HL-60/S4 (cell line): ENCODE measurements around the gene OPA3.
"Not testable (repeated sequence)": the region's sequence is repeated elsewhere in the genome, so short reads cannot be mapped to it uniquely, and the experiment has no call there.

ENCODE experiments used
- in situ Hi-C: fragments of 300-500 bp; cut with MboI; formaldehyde crosslinking; loops from 2 replicates; pipeline ENCODE4 v1.14.3; 2022; ENCODE audit warnings: low sequenced_read_pairs

OPA3 gene

DNA sequence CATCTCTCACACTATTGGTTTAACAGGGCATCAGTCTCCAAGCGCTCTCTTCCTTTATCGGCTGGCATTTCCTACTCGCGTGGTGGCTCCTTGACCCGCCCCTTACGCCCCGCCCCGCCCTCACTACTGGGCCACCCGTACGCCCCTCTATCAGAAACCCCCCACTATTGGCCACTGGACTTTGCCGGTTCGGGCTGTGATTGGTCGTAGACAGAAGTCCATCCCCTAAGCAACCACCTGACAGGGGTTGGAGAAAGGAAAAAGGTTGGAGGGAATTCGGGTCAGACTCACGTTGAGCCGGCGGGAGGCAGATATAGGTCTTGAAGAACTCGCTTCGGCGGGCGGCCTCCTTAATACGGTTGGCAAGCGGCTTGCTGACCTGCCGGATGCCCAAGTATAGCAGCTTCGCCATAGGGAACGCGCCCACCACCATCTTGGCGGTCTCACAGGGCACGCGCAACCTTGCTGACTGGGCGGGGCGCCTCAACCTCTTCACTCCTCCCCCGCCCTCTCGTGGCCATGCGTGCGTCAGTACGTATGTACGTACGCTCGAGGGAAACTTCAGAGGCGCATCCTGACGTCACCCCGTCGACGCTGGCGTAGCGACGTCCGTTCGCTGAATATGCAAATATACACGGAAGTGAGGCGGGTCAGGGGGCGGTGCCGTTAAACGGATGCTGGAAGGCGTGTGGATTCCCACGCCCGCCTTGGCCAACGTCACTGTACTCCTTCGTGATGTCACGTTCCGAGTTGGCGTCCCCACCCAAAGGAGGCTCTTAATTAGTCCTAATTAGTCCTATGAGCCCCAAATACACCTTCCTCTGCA, at the start of gene OPA3:
OPA3 (minus strand) TSS at position 471 of the 826 bp plus-strand sequence; CDS start at position 433, 38 bp downstream.
- in situ Hi-C loops, result no loop called here

DNA sequence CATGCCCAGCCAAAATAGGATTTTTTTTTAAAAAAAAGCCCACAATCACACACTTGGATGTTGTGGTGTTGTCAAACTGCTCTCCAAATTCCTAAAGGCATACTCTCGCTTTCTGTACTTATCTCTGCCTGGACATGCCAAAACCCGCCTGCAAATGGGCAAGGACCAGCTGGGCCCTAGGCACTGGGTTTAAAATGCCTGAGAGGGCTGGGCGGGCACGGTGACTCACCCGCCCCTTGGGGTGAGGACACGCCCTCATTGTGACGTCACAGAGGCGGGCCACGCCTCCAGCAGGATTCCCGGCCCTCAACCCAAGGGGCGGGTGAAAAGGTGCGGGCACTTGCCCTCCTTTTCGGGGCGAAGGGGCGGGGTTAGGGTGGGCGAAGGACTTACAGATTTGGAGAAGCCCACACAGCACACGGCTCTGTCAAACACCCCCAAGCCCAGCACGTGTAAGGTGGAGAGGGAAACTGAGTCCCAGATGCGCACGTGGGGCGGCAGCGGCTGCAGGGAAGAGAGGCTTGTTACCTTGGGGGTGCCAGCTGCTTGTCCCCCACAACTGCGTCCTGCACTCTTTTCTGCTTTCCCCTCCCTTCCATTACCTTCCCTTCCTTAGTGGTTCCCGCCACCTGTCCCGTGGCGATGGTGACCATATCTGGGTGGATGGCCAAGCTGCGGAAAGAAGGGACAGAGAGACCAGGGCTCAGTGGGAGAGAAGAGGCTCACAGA, 48.0 kb upstream of the OPA3 start:
- in situ Hi-C loops, result no loop called here

DNA sequence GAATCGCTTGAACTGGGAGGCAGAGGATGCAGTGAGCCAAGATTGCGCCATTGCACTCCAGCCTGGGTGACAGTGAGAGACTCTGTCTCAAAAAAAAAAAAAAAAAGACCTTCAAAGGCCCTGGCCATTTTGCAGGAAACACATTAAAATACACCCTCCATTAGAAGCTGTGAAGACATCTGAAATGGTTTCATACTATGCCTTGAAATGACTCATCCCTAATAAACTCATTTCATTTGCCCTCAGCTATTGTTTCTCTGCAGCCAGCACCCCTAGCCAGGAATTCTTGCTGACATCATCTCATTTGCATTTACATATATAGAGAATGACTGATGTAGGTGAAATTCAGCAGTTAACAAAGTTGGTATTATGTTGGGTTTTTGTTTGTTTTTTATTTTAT, 45.9 kb upstream of the OPA3 start:
- in situ Hi-C loops, result no loop called here

DNA sequence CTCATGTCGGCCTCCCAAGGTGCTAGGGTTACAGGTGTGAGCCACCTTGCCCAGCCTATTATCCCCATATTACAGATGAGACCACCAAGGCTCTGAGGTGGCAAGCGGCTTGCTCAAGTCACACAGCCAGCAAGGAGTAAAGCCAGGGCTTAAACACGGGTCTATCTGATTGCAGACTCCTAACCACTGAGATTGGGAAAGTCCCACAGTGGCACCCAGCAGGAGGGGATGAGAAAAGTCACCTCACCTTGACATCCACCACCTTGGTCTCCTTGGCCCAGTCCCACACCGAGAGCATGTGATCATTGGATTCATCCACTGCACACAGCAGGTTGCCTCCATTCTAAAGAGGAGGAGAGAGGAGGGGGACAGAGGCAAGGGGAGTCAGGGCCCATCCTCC, 45.1 kb upstream of the OPA3 start:
- in situ Hi-C loops, result no loop called here

DNA sequence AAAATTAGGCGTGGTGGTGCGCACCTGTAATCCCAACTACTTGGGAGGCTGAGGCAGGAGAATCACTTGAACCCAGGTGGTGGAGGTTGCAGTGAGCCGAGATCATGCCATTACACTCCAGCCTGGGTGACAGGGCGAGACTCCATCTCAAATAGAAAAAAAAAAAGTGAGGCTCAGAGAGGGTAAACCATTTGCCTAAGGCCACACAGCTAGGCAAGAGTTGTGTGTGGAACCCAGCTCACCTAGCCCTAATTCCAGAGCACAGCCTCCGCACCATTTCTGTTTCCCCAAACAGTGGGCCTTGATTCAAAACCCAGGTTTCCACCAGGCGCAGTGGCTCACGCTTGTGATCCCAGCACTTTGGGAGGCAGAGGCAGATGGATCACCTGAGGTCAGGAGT, 43.6 kb upstream of the OPA3 start:
- in situ Hi-C loops, result not testable (repeated sequence)

DNA sequence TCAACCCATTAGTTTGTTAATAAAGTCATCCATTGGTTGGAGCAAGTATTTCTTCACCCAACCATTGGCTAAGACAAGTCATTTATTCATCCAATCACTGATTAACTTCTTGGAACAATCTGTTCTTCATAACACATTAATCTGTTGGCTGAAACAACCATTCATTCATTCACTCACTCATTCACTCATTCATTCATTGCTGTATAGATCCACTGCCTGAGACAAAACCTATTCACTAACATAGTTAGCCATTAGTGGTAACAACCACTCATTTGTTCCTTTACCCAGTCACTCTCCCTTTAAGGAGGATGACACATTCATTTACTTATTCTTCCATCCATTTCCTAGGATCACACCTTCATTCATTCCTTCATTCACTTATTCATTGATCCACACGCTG, 39.4 kb upstream of the OPA3 start:
- in situ Hi-C loops, result no loop called here

DNA sequence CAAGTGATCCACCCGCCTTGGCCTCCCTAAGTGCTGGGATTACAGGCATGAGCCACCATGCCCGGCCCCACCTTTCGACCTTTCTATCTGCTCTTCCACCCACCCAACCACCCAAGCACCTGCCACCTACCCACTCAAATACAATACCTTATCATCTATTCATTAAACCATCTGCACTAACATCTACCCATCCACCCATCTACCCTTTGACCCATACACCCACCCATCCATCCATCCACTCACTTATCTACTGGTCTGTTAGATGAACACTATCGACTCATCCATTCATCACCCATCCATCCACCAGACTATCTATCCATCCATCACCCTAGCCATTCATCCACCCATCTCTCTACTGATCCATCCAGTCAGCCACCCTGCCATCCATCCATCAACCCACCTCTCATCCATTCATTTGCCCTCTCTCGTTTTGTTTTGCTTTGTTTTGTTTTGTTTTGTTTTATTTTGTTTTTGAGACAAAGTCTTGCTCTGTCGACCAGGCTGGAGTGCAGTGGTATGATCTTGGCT, 37.4 kb upstream of the OPA3 start:
- in situ Hi-C loops, result no loop called here

DNA sequence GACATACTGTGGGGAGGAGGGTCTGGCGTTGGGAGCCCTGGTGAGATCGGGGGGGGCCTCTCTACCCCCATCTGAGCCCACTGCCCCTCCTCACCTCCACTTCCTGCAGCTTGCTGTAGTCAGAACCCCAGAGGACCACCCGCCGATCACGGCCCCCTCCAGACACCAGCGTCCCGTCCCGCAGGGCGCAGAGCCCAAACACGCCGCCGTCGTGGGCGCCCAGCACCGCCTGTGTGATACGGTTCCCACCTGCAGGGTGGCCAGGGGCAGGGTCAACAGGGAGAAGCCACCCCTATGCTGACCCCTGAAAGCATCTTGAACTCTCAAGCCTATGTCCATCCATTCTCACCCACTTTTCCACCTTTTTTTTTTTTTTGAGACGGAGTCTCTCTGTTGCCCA, 36.8 kb upstream of the OPA3 start:
- in situ Hi-C loops, result no loop called here

DNA sequence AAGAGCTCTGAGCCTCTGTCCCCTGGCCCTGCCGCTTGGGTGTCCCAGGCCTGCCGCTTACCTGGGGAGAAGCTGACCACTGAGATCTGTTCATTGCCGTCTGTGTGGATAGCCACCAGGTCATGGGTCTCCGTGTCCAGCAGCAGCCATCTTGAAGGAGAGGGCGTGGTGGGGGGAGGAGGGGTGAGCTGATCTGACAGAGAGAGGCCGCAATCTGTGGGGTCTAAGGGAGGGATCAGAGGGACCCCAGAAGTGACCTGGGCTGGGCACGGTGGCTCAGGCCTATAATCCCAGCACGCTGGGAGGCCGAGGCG, 32.1 kb upstream of the OPA3 start:
- in situ Hi-C loops, result no loop called here

DNA sequence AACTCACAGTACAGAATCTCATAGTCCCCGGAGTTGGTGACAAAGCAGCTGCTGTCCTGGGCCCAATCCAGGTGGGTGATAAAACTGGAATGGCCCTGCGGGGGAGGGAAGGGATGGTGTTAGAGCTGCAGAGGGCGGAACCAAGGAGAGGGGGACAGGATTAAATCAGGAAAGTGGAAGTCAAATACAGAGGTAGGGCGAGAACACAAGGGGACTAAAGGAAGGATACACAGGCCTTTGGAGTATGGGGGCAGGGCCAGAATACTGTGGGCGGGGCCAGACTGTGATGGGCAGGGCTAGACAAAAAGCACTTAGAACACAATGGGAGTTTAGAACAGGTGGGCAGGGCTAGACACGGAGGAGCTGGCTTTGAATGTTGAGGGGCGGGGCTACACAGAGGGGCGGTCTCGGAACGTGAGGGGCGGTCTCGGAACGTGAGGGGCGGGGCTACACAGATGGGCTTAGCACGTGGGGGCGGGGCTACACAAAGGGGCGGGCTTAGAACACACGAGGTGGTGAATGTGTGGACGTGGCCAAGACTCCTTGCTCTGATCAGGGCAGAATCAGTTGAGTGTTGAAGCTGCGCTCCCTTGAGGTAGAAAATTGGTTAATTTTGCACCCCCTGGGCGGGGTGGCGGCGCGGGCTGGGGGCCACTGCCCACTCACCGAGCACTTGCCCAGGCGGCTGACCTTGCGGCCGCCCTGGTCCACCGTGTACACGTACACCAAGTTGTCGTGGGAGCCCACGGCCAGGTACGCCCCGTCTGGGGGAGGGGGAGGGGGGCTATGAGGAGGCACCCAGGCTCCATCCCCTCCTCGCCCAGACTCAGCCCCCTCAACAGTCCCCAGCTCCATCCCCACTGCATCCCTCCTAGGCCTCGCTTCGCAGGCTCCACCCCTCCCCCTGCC, 31.4 kb upstream of the OPA3 start:
- in situ Hi-C loops, result no loop called here

DNA sequence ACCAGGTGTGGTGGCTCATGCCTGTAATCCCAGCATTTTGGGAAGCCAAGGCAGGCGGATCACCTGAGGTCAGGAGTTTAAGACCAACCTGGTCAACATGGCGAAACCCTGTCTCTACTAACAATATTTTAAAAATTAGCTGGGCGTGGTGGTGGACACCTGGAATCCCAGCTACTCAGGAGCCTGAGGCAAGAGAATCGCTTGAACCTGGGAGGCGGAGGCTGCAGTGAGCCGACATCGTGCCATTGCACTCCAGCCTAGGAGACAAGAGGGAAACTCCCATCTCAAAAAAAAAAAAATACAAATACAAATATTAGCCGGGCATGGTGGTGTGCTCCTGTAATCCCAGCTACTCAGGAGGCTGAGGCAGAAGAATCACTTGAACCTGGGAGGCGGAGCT, 30.5 kb upstream of the OPA3 start:
- in situ Hi-C loops, result not testable (repeated sequence)

DNA sequence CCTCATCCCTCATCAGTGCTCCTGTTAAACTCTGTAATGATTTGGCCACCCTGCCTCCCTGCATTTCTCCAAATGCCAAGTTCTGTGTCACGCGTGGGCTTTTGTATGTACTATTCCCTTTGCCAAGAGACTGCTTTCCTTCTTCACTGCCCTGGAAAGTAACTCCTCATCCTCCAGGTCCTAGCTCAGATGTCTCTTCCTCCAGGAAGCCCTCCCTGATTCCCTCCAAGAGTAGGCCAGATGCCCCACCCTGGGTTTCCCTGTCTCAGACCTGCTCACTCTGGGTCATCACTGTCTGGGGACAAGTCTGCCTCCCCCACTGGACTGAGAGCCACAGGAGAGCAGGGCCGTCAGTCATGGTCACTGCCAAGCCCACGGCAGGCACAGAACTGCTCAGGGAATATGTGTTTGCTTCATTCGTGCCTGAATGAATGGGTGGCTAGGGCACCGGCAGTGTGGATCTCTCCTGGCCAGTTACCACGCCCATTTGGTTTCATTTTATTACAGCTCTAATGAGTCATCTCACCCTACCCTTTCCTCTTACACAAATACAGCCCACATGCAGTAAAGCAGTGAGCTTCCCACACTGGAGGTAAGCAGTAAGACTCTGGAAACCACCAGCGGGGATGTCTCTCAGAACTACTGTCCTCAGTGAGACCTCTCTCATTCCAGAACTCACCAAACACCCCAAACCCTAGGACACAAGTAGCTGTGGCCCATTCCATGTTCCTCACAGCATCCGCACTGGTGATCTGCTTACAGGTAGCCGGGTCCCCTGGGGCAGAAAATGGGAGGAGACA, 29.5 kb upstream of the OPA3 start:
- in situ Hi-C loops, result no loop called here

DNA sequence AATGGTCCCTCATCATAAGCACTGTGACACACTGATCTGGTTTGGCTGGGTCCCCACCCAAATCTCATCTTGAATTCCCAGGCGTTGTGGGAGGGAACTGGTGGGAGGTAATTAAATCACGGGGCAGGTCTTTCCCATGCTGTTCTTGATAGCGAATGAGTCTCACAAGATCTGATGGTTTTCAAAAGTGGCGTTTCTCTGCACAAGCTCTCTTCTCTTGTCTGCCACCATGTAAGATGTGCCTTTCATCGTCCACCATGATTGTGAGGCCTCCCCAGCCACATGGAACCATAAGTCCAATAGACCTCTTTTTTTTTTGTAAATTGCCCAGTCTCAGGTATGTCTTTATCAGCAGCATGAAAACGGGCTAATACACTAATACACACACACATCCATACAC, 24.3 kb upstream of the OPA3 start:
- in situ Hi-C loops, result no loop called here

DNA sequence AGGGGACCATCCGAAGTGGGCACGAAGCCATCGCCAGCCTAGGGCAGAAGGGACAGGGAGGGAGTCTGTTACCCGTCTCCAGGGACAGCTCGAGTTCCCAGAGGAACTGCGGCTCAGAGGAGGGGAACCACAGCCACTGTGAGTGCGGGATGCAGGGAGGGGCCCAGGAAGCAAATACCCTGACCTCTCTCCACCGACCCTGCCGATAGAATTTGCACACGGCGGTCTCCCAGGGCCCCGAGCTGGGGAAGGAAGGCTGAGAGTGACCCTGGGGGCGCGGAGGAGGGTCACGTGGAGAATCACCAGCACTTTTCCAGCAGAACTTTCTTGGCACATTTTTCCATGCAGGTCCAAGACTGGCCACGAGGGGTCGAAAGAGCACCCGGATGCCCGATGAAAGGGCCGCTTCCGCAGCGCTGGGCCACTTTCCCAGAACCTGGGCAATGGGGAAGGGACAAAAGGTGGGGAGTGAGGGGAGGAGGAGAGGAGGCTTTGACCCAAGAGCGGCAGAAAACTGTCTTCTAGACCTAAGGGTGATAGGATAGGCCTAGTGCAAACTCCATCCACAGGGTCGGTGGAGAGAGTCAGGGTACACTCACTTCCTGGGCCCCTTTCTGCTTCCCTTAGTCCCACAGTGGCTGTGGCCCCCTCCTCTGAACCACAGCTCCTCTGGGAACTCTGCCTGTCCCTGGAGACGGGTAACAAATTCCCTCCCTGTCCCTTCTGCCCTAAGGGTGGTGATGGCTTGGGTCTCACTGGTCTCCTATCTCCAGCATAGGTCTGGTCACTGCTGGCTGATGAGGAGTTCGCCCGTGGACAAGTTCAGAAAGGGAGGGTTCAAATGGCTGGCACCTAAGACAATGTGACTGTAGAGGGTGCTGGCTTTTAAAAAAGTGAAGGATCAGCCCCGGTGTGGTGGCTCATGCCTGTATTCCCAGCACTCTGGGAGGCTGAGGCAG, 22.7 kb upstream of the OPA3 start:
- in situ Hi-C loops, result no loop called here

DNA sequence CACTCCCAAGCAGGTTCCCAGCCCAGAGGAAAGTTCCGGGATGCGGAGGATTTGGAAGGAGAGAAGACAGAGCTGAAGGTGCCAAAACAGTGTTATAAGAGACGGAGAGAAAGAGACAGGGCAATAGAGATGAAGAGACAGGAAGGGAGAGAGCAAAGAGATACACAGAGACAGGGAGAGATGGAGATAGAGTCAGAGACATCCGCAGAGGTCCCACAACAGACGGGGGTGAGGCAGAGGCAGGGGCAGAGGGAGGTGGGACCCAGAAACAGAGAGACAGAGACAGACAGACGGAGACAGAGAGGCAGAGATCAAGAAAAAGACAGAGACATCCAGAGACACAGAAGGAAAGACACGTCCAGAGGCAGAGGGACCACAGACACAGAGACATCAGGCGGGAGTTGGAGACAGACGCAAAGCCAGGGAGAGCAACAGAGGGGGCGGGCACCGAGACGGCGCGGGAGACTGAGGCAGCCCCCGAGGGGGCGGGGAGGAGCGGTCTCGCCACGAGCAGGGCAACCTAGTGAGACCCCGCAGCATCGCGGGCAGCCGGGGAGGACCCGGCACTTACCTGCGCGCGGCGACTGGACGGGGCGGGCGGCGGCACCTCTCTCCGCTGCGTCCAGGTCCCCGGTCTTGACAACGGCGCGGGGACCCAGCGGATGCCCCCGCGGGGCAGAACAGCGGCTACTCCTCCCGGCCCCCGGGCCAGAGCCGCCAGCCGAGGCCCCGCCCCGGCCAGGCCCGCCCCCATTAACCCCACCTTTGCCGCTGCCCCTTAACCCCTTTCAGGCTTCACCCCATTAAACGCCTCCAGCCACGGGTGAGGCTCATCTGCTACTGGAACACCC, 17.1 kb upstream of the OPA3 start, which contains the start of gene GPR4:
GPR4 (minus strand) TSS at position 689 of the 851 bp plus-strand sequence. CDS start 10,346 bp downstream, outside the sequence.
- in situ Hi-C loops, result no loop called here

DNA sequence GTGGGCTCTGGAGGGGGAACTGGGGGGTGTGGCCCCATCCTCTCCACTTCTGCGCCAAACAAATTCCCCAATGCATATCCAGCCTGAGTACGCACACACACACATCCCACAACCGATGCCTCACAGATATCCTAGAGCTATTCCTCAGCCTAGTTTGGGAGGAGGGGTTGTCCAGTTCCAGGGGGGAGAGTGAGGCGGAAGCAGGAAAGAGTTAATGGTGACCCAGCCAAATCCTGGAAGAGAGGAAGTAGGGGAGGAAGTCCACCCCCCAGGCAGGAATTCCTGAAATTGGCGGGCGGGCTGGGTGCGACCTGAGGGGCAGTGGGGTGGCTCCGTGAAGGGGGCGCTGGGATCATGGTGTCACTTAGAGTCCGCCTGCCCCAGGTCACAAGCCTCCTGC, 16.5 kb upstream of the OPA3 start:
- in situ Hi-C loops, result no loop called here

DNA sequence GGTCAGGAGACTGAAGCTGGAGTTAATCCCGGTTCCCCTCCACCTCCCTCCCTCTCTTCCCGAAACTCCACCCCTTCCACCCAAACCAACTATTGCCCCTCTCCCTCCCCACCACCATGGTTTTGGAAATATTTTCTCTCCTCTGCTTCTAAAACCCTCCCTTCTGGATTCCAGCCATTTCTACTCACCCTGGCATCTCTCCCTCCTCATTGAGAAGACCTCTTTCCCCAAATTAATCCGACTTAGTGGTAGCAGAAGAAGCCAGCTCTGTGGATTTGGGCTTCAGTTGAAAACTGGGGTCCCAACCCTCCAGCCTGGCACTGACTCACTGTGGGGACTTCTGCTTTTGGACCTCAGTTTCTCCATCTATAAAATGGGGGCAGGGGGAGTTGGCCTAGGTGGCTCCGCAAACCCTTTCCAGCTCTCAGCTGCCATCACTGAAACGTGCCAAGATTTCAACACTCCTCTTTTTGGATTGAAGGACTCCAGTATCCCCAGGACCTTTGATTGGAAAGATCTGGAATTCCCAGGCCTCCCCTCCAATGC, 15.8 kb upstream of the OPA3 start:
- in situ Hi-C loops, result no loop called here

DNA sequence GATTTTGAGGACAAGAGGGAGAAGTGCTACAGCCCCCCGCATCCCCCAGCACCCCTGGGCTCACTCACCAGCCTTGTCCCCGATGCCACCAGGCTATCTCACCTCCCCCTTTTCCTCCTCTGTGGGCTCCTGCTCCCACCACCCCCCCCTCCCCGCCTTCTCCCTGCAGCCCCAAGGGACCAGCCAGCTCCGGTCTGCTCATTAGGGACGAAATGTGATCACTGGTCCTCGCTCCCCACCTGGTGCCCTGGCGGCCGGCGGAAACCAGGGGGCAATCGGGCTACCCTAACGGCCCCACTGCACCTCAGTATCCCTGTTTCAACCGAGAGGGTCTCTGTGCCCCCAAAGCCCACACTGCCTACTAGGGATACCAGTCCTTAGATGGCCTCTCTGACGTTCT, 14.7 kb upstream of the OPA3 start:
- in situ Hi-C loops, result no loop called here
